ENCODE measurements around the gene CUL5. TPM values are rescaled to one million over a fixed set of nuclear protein-coding genes. Genes with fewer than 3 reads are reported as not detected.

The CUL5 gene
- total and polyA plus RNA-seq, 2 donors from 2014 or later, result 9.4 to 38.9 TPM

GRCh38 chr11:107963091-107963490, 45.6 kb upstream of the CUL5 start:
- Histone ChIP-seq H3K27ac (ENCODE audit: low read depth in 2 of 2, low read length in 2 of 2) (no peak overlapping the region), H3K36me3 (ENCODE audit: control insufficient read depth in 2 of 3, insufficient read depth in 3 of 3, low read length in 3 of 3) (no peaks in the 10 kb centered on the region), H3K9ac (ENCODE audit: low read length in 3 of 3) (no peak overlapping the region), H3K9me3 (ENCODE audit: control insufficient read depth in 2 of 3, insufficient read depth in 1 of 3, low read length in 3 of 3) (no peaks in the 10 kb centered on the region), H3K27me3 (ENCODE audit: control insufficient read depth, insufficient read depth, low read length) (no peaks in the 10 kb centered on the region), H3K4me1 (ENCODE audit: control insufficient read depth in 2 of 3, insufficient read depth in 2 of 3, low read depth in 1 of 3, low read length in 3 of 3) (no peaks in the 10 kb centered on the region), H3K4me3 (ENCODE audit: low read length in 3 of 3) (no peak overlapping the region)
- intact Hi-C loops (cut with DNase I), result no loop called here
- FAIRE-seq (no peak), DNase-seq (no peak)
- no peak for TF ChIP-seq CTCF (IDR thresholded peaks at IDR 0.05; ENCODE audit: borderline replicate concordance, extremely low read depth, insufficient read depth)

- TF ChIP-seq CTCF (IDR thresholded peaks at IDR 0.05; ENCODE audit: borderline replicate concordance, extremely low read depth, insufficient read depth), result no peak
- no peak for FAIRE-seq
Observed at GRCh38 chr11:107969219-107969618, 39.5 kb upstream of the CUL5 start.

GRCh38 chr11:107970049-107970448, 38.6 kb upstream of the CUL5 start:
- FAIRE-seq (no peak), DNase-seq (no peak)
- Histone ChIP-seq H3K4me1 (ENCODE audit: control insufficient read depth in 2 of 3, insufficient read depth in 2 of 3, low read depth in 1 of 3, low read length in 3 of 3) (no peaks in the 10 kb centered on the region), H3K9ac (ENCODE audit: low read length in 3 of 3) (no peak overlapping the region), H3K27me3 (ENCODE audit: control insufficient read depth, insufficient read depth, low read length) (no peaks in the 10 kb centered on the region), H3K9me3 (ENCODE audit: control insufficient read depth in 2 of 3, insufficient read depth in 1 of 3, low read length in 3 of 3) (no peaks in the 10 kb centered on the region), H3K36me3 (ENCODE audit: control insufficient read depth in 2 of 3, insufficient read depth in 3 of 3, low read length in 3 of 3) (no peaks in the 10 kb centered on the region), H3K27ac (ENCODE audit: low read depth in 2 of 2, low read length in 2 of 2) (no peak overlapping the region), H3K4me3 (ENCODE audit: low read length in 3 of 3) (no peak overlapping the region)
- intact Hi-C loops (cut with DNase I), result no loop called here
- no peak for TF ChIP-seq CTCF (IDR thresholded peaks at IDR 0.05; ENCODE audit: borderline replicate concordance, extremely low read depth, insufficient read depth)

More at GRCh38 chr11:107969219-107969618, 39.5 kb upstream of the CUL5 start:
- no peak overlapping the region for H3K4me3 ChIP-seq (ENCODE audit: low read length in 3 of 3)
- no peaks in the 10 kb centered on the region for H3K4me1 ChIP-seq (ENCODE audit: control insufficient read depth in 2 of 3, insufficient read depth in 2 of 3, low read depth in 1 of 3, low read length in 3 of 3)
- no peak overlapping the region for H3K27ac ChIP-seq (ENCODE audit: low read depth in 2 of 2, low read length in 2 of 2)
- H3K27me3 ChIP-seq (ENCODE audit: control insufficient read depth, insufficient read depth, low read length), result no peaks in the 10 kb centered on the region
- intact Hi-C loops (cut with DNase I), result no loop called here
- DNase-seq, result no peak
- H3K9ac ChIP-seq (ENCODE audit: low read length in 3 of 3), result no peak overlapping the region
- no peaks in the 10 kb centered on the region for H3K36me3 ChIP-seq (ENCODE audit: control insufficient read depth in 2 of 3, insufficient read depth in 3 of 3, low read length in 3 of 3)
- no peaks in the 10 kb centered on the region for H3K9me3 ChIP-seq (ENCODE audit: control insufficient read depth in 2 of 3, insufficient read depth in 1 of 3, low read length in 3 of 3)

GRCh38 chr11:107973641-107974040, 35.1 kb upstream of the CUL5 start:
- H3K4me1 ChIP-seq (ENCODE audit: control insufficient read depth in 2 of 3, insufficient read depth in 2 of 3, low read depth in 1 of 3, low read length in 3 of 3), result no peaks in the 10 kb centered on the region
- H3K36me3 ChIP-seq (ENCODE audit: control insufficient read depth in 2 of 3, insufficient read depth in 3 of 3, low read length in 3 of 3), result no peaks in the 10 kb centered on the region
- no peak overlapping the region for H3K27ac ChIP-seq (ENCODE audit: low read depth in 2 of 2, low read length in 2 of 2)
- intact Hi-C loops (cut with DNase I), result no loop called here
- no peaks in the 10 kb centered on the region for H3K9me3 ChIP-seq (ENCODE audit: control insufficient read depth in 2 of 3, insufficient read depth in 1 of 3, low read length in 3 of 3)
- no peak for TF ChIP-seq CTCF (IDR thresholded peaks at IDR 0.05; ENCODE audit: borderline replicate concordance, extremely low read depth, insufficient read depth)
- FAIRE-seq (no peak), DNase-seq (no peak)
- no peak overlapping the region for H3K4me3 ChIP-seq (ENCODE audit: low read length in 3 of 3)
- H3K9ac ChIP-seq (ENCODE audit: low read length in 3 of 3), result no peak overlapping the region
- H3K27me3 ChIP-seq (ENCODE audit: control insufficient read depth, insufficient read depth, low read length), result no peaks in the 10 kb centered on the region

Measured in kidney (tissue), 14 donors.